Measurements from ENCODE around the gene LRCH2. TPM values are rescaled to one million over a fixed set of nuclear protein-coding genes. Genes with fewer than 3 reads are reported as not detected.
"Not testable (repeated sequence)": the region's sequence is repeated elsewhere in the genome, so short reads cannot be mapped to it uniquely, and the experiment has no call there.

Gene LRCH2
- total and polyA plus RNA-seq, 2 of the 13 experiments (the other 11 are each of a cell fraction or from before 2014, with no cell fraction given) = not detected

- TF ChIP-seq HMGXB4 (CRISPR knock-in tag; IDR thresholded peaks at IDR 0.05; ENCODE audit: borderline replicate concordance in 1 of 2, low read depth in 1 of 2) = no peak
- no peak for TF ChIP-seq SIN3B (IDR thresholded peaks at IDR 0.05; ENCODE audit: low read length)
- no peak for TF ChIP-seq PRMT3 (CRISPR knock-in tag; IDR thresholded peaks at IDR 0.05; ENCODE audit: borderline replicate concordance, low read depth)
Observed at GRCh38 chrX:115214151-115214550, 19.7 kb downstream of the LRCH2 start (continued).

GRCh38 chrX:115209547-115209946 lies 24.3 kb downstream of the LRCH2 start:
- intact Hi-C loops (cut with micrococcal nuclease; ENCODE audit: unreplicated experiment); POLR2A ChIA-PET: not testable (repeated sequence)

GRCh38 chrX:115204040-115204439 lies 29.9 kb downstream of the LRCH2 start:
- TF ChIP-seq LCORL (IDR thresholded peaks at IDR 0.05) = no peak
- no peak for TF ChIP-seq LCORL (CRISPR knock-in tag; IDR thresholded peaks at IDR 0.05)
- TF ChIP-seq SSRP1 (CRISPR knock-in tag; IDR thresholded peaks at IDR 0.05) = no peak
- TF ChIP-seq ADNP (CRISPR knock-in tag; IDR thresholded peaks at IDR 0.05) = no peak
- no peak for TF ChIP-seq SIN3A (IDR thresholded peaks at IDR 0.05; ENCODE audit: borderline replicate concordance, low read depth, low read length)
- no peak for TF ChIP-seq STAG1 (CRISPR knock-in tag; IDR thresholded peaks at IDR 0.05)
- ChIA-PET POLR2A (no interaction called here), CTCF (ENCODE audit: low intra/inter-chr PET ratio, low total read pairs) (no interaction called here)
- Histone ChIP-seq H3K9me3 (ENCODE audit: low read length) (peaks cover 5% of the 10 kb centered on the region; the same call in 1 of the 2 replicates), H4K20me1 (ENCODE audit: insufficient read depth, low read length) (no peaks in the 10 kb centered on the region), H3K4me1 (ENCODE audit: insufficient read depth, low read length) (no peaks in the 10 kb centered on the region), H3K4me3 (replicated peaks in 1 of 3; ENCODE audit: insufficient read depth in 1 of 3, low read depth in 2 of 3, low read length in 3 of 3) (no peak overlapping the region), H2AFZ (ENCODE audit: low read length) (no peak overlapping the region), H3K27ac (ENCODE audit: extremely low read length, insufficient read depth, low read length) (no peak overlapping the region), H3K4me2 (ENCODE audit: low read depth, low read length) (no peak overlapping the region), H3K36me3 (replicated peaks in 1 of 2; ENCODE audit: control insufficient read depth in 1 of 2, insufficient read depth in 2 of 2, low read length in 2 of 2) (no peaks in the 10 kb centered on the region), H3K79me2 (ENCODE audit: insufficient read depth, low read length) (no peaks in the 10 kb centered on the region), H3K9ac (ENCODE audit: insufficient read depth, low read depth, low read length) (no peak overlapping the region), H3K27me3 (ENCODE audit: control insufficient read depth in 1 of 2, insufficient read depth in 2 of 2, low read length in 2 of 2) (no peaks in the 10 kb centered on the region)
- in situ Hi-C loops (cut with HindIII; ENCODE audit: extremely low pct_ligation_motif_present, low pct_unique_long_range_greater_than_20kb) = no loop called here
- intact Hi-C loops (cut with micrococcal nuclease; ENCODE audit: unreplicated experiment) = no loop called here
- ATAC-seq = no peak
- FAIRE-seq = no peak
- 0% methylated on average over 1 of the region's 1 CpG for WGBS (ENCODE audit: low lambda C conversion rate)
- no TSS peak for BruUV-seq (replicated peaks)
- no peak for DNase-seq (ENCODE audit: low spot score)

More at GRCh38 chrX:115209547-115209946, 24.3 kb downstream of the LRCH2 start:
- H3K79me2 ChIP-seq (ENCODE audit: insufficient read depth, low read length); H3K4me3 ChIP-seq (replicated peaks in 1 of 3; ENCODE audit: insufficient read depth in 1 of 3, low read depth in 2 of 3, low read length in 3 of 3); H3K4me1 ChIP-seq (ENCODE audit: insufficient read depth, low read length); ATAC-seq; H3K4me2 ChIP-seq (ENCODE audit: low read depth, low read length); FAIRE-seq; H3K27ac ChIP-seq (ENCODE audit: extremely low read length, insufficient read depth, low read length); H3K27me3 ChIP-seq (ENCODE audit: control insufficient read depth in 1 of 2, insufficient read depth in 2 of 2, low read length in 2 of 2); CTCF ChIA-PET (ENCODE audit: low intra/inter-chr PET ratio, low total read pairs); H3K36me3 ChIP-seq (replicated peaks in 1 of 2; ENCODE audit: control insufficient read depth in 1 of 2, insufficient read depth in 2 of 2, low read length in 2 of 2); H3K9ac ChIP-seq (ENCODE audit: insufficient read depth, low read depth, low read length); H2AFZ ChIP-seq (ENCODE audit: low read length); DNase-seq (ENCODE audit: low spot score); BruUV-seq (replicated peaks); H3K9me3 ChIP-seq (ENCODE audit: low read length); H4K20me1 ChIP-seq (ENCODE audit: insufficient read depth, low read length); in situ Hi-C loops (cut with HindIII; ENCODE audit: extremely low pct_ligation_motif_present, low pct_unique_long_range_greater_than_20kb): not testable (repeated sequence)

Data from HepG2 (cell line).